NCI-H1417 treated with DMSO at 0.1 percent for 48 hours (cell line): ENCODE measurements around the gene ISYNA1.

Experiments
- DNase-seq: peaks from one replicate; lab custom pipeline; 2025; lab: John Stamatoyannopoulos, UW

ISYNA1 gene

DNA sequence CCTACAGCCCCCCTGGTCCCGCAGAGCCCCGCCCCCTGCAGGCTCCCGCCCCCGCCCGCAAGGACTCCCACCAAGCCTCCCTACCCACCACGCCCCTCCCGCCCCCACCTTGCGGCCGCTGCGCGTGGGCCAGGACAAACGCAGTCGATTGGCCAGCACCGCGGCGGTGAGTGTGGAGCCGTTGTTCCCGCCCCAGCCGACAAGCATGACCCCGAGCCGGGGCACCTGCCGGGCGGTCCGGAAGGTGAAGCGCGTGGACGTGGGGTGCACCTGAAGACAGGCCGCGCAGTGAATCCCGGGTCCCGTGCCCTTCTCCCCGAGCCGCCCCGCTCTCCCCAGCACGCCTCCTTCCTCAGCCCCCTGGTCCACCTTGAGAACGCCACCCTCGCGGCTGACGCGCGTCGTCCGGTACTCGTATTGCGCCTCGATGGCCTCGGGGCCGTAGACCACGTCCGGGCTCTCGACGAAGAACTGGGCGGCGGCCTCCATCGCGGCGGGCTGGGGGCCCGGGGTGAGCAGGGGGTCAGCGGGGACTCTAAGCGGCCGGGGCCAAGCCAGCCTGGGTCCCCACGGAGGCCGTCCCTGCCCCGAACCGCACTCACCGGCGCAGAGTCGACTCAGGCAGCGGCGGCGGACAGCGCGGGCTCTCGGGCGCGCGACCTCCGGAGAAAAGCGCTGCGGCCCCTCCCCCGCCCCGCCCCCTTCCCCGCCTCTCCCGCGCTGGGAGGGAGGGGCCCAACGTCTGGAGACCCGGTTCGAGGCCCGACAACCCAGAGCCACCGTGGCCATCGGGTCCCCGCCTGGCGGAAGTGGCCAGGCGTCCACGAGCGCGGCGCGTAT lies at the start of gene ISYNA1:
Gene ISYNA1 (minus strand): TSS at position 643 of the 840 bp plus-strand sequence. CDS start 154 bp downstream, at position 489.
- no peak for DNase-seq

DNA sequence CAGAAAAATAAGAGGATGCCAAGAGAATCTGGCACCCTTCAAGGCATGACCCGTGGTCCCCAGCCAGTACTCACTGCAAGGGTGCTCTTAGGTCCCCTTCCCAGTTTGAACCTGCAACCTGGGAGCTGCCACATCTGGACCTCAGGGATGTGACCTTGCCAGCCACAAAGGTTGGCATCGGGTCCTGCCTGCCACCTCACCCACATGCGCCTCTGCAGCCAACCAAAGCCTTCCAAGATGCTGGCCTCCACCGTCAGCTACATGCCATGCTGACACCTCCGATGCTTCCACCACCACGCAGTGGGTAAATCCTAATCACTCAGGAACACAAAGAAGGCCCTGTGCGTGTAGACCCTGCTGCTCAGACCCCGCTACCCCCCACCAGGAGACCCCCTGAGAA lies 48.8 kb upstream of the ISYNA1 start:
- no peak for DNase-seq

DNA sequence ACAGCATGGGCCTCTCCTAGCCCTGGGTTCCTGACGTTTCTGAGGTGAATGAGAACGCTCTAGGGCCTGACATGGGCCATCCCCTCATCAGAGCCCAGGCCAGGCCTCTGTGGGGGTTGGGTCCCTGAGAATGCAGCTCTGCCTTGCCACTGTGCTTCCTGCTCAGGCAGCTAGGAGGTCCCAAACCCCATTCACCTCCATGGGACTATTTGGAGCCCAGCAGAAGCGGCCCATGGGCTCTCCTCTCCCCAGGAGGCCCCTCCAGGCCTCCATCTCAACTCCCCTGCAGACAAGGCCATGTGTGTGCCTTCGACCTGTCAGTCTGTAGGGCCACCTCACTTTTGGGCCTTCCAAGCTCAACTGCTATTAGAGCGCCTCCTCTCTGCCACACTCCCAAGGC lies 47.1 kb upstream of the ISYNA1 start:
- no peak for DNase-seq

DNA sequence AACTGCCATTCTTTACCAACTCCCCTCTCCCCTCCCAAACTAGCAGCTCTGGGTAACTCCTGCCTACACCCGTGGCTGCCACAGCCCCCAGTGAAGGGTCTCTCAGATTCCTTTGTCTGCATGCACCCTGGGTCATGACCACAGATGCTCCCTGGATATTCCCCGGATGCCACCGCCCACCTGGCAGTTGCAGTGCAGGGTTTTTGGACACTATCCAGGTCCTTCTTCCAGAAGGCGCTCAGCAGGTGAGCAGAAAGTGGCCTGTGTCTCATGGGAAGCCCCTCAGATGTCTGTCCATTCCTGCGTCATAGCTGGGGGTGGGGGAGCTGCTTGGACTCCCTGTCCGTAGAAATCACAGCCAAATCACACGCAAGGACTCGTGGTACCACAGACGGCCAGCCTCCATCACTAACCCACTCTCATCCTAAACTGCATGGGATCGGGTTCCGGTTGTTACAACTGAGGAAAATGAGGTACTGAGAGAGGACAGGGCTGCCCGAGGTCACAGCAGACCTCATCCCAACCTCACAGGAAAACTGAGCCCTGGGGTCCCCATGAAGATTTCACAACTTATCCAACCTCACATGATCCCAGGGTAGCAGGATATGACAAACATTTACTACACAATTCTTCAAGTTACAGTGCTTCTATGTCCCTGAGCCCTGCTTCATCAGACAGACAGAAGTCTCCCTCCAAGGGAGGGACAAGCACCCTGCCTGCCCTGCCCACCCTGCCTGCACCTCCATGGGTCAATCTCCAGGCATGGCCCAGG lies 45.4 kb upstream of the ISYNA1 start:
- no peak for DNase-seq

DNA sequence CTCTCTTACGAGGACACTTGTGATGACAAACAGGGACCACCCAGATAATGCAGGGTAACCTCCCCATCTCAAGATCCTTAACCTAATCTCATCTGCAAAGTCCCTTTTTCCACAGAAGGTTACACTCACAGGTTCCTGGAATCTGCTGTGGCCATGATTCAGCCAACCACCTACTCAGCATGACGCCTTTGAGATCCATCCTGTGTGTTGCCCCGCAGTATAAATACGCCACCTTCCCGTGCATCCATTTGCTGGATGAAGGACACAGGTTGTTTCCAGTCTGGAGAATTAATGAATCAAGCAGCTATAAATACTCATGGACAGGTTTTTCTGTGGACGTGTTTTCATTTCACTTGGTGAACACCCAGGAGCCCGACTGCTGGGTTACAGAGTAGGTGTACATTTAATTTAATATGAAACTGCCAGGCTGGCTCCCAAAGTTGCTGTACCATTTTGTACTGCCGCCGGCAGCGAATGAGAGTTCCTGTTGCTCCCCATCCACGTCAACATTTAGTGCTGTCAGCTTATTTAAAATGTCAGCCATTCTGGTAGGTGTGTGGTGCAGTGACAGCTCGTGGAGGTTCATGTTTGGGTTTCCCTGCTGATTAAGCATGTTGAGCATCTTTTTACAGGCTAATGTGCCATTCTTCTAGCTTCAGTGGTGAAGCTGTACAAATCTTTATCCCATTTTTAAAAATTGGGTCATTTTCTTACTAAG lies 43.7 kb upstream of the ISYNA1 start:
- no peak for DNase-seq

DNA sequence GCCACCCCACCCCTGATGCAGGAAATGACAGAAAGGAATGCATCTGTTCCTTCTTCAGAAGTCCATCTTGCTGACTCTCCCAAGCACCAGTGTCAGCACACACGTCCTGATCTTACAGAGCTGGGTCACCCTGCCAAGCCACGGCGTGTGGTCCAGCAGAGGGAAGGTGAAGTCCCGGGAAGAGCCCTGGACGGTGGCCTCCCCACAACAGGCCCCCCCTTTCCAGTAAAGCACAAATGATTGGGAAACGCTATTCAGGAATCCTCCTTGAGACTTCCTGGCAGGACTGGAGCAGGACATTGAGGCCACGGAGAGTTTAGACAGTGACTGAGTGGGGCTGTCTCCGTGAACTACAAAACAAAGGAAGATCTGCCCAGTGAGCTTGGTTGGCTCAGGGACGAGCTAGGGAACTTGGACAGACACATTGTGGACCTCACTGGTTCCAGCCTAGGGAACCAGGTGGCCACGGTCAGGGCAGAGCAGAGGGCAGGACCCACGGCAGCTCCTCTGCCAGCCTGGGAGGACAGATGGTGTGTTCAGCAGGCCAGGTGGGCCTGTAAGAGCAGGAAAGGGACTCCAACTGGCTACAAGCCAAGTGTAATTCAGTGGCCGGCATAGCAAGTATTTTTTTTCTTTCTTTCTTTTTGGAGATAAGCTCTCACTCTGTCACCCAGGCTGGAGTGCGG lies 42.2 kb upstream of the ISYNA1 start:
- DNase-seq, result no peak

DNA sequence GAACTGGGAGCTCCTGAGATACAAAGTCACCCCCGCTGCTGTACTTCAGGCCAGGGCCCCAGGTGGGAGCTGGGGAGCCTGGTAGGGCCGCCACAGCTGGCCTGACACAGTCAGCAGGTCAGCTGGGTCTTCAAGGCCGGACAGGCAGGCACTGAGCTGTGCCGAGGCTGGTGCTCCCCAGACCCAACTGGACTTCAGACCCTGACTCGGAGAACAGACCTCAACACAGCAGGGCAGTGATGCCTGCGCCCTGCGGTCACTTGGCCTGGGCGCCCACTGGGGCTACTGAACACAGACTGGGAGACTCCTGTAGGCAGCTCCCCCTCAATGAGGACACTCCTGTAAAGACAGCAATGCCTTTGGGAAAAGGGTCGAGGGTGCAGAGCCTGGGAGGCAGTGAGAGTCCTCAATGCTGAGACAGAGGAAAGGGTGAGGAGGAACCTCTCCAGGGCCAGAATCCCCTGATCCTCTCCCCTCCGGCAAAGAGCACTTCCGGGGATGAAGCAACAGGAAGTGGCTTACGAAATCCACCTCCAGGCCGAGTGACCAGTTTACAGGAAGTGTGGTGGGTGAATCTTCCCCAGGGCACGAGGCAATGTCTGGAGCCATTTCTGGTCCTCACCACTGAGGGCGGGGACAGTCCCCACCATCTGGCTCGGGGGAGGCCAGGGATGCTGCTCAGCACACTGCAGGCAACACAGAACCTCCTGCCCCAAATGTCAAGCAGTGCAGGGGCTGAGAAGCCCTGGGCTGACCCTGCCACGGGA lies 40.8 kb upstream of the ISYNA1 start:
- DNase-seq, result no peak

DNA sequence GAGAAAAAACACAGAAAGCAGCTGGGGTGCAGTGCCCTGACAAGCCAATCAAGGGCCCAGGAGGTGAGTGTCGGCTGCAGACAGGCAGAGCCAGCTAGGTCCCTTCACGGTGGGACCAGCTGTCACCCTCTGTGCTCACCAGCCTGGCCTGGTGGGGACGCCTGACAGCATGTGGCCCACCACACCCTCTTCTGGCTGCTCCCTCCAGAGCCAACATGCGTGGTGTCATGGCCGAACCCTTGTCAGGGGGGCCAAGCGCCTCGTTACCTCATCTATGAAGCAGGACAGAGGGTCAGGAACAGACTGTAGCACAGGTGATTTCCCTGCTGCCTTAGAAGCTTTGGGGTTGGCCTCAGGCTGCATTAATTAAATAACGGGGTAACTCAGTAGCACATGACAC lies 40.0 kb upstream of the ISYNA1 start:
- no peak for DNase-seq

DNA sequence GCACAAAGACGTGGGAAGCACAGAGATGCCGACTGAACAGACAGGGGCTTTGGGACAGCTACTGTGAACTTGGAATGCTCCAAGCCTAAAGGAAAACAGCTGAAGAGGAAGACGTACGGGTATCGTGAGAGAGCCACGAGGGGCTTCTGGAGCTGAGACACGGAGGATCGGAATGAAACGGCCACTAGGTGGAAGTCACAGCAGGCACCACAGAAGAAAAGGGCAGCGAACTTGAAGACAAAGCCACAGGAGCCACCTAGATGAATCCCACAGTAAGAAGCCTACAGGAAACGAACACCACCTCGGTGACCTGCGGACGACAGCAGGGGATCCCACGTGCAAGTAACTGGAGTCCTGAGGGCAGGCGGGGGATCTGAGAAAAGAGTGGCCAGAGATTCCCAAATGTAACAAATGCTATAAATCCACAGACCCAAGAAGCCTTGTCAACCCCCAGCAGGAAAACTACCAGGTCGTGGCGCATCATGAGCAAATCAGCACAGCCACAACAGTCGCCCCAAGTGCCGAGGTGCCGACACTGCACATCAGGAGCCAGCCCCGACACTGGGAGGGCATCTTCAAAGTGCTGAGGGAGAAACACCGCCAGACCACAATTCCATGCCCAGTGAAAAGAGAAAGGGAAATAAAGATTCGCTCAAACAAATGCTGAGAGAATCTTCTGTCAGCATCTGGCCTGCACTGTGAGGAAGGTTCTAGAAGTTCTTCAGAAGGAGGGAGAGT lies 39.3 kb upstream of the ISYNA1 start:
- DNase-seq, result no peak

DNA sequence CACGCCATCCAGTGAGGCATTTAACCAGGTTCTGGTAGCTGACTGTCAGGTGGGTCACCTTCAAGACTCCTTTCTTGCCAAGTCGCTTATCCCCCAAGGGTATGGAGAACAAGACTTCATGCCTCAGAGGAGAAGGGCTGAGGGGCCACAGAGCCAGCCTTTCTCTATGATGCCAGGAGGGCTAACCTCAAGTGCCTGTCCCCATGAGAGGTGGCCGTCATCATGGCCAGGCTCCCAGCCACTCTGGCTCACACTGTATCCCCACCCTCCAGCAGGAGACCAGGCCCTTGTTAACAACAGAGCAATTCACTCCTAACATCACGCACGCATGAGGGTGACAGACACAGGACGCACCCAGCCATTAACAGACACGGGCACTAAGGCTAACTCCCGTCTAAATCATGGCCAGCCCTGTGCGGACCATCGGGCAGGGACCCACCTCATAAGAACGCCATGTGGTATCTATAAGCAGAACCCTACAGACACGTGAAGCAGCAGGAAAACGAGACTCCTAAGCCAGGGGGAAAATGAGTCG lies 38.6 kb upstream of the ISYNA1 start:
- no peak for DNase-seq

DNA sequence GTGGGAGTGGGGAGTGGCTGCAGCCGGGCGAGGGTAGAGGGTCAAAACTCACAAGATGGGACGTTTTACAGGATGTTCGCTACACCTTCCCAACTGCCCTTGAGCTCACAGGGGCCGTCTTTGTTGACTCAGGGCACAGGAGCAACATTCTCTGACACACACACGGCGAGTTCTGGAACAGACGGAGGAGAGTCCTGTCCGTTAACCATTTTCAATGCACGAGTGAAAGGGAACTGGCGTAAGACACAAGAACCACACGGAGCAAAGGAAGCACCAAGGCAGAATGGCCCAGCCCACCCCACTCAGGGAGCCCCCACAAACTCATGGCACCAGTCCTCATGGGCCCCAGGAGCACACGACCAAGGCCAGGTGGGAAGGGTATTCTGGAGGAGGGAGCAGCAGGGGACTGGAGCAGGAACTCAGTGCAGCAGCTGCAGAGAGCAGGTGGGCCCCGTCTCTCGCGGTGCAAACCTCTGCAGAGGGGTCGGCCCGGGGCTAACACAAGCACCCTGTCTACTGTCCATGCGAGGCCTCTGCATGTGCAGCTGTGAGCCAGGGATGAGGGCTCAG lies 37.9 kb upstream of the ISYNA1 start:
- DNase-seq, result no peak

DNA sequence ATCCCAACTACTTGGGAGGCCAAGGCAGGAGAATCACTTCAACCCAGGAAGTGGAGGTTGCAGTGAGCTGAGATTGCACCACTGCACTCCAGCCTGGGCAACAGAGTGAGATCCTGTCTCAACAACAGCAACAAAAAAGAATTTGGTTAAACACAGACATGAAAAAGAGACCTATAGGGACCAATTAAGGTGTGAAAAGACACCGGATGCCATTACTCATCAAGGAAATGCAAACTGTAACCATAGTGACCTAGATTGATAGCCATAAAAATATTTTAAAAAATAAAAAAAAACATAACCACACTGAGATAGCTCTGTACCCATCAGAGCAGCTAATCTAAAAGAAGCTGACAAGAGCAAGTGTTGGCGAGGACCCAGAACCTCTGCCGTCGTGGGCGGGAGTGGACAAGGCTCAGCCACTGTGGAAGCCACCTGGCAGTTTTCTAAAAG lies 37.1 kb upstream of the ISYNA1 start:
- no peak for DNase-seq

DNA sequence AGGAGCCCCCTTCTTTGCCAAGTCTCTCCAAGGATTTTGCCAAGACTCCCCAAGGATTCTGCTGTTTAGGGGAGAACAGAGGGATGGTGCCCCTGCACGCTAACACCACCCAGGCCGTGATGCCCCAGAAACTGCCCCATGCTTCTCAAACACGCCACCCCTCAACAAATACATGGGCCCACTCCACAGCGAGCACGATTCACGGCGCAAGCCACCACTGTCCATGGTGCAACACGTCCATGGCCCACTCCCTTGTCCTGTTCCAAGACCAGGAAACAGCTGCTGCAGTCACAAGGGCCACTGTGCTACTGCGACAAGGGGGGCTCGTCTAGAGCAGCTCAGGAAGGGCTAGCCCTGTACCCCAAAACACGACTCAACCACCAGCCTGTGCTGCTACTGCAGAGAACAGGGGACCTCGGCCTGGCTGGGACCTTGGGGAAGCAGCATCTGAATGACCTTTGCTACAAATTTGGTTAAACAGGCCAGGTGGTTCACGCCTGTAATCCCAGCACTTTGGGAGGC lies 36.5 kb upstream of the ISYNA1 start:
- no peak for DNase-seq

DNA sequence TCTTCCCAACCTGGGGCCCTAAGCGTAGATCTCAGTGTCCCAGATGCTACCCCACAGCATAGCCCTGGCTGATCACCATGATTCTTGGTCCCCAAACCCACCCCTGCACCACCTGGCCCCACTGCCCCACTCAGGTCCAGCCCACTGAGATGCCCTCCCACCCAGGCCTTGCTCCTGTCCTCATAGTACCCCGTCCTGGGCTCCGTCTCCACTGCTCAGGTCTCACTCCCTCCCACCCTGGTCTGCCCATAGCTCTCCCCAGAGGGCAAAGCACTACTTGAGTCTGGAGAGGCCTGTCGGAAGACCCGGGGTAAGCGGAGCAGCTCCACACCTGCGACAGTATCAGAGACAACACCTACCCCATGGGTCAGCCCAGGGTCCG lies 35.8 kb upstream of the ISYNA1 start:
- DNase-seq, result no peak

DNA sequence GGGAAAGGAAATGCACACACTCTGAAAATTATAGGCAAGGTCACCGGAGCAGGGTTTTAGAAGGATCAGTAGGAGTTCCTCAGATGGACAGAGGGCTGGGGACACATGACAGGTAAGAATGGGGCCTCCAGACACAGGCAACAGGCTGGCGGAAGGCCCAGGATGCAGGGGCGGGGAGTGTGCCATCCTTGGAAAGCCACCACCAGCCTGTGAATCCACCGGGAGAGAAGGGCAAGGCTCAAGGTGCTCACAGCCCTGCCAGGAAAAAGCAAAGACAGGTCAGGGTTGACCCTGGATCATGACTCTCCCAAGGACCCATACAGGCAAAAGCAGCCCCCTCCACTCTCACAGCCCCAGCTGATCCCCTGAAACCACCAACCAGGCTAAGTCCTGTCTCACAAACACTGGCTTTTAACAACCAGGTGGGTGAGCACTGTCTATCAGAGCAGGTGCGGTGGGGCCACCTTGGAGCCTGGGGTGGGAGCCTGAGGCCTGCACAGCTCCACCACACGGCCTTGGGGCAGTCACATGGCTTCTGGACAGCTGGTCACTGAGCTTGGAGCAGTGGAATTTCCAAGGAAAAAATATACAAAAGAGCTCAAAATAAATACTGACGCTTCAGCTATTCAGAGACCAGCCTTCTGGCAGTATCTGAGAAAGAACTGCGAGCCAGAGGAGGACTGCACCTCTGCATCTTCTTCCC lies 35.2 kb upstream of the ISYNA1 start:
- DNase-seq, result no peak

DNA sequence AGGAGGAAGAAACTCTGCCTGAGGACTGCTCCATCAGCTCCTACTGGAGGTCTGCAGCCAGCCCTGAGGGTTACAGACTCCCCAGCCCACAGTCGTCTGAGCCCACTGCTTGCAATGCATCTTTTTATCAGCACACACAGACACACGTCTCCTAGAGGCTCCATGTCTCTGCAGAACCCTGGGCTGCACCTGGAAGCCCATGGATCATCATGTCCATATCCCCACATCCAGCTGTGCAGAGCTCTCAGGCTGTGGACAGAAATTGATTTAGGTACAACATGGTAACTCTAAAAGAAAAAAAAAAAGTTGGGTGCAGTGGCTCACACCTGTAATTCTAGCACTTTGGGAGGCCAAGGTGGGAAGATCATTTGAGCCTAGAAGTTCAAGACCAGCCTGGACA lies 32.9 kb upstream of the ISYNA1 start:
- no peak for DNase-seq

DNA sequence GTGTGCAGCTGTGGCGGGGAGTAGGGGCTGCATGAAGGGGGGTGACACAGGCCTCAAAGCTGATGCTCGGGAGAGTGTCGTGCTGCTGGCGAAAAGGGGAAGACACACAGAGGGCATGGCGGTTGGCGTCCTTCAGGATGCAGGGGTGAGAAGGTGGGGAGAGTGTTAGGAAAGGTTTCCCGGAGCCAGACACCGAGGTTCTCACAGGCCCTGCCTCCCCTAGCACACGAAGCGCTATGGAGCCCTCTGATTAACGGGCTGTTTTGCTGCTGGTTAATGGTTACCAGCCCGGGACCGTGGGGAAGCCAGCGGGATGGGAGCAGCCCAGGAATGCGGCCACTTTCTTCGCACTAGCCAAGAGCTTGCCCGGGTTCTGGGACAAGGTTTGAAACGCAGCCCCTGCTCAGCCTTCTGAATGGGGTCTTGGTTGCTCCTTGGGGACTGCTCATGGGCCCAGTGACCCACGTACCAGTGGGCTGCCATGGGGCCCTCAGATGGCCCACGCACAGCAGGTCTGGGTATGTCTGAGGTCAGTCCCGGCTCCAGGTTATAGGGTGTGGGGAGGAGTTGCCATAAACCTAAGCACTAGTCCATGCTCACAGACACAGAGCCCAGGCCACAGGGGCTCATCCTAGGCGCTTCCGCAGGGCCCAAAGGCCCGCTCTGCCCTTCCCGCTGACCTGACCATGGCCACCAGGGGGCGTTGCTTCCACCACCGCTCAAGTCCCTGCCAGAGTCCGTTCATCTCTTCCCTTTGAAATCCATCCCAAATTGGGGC lies 31.3 kb upstream of the ISYNA1 start:
- DNase-seq, result no peak

DNA sequence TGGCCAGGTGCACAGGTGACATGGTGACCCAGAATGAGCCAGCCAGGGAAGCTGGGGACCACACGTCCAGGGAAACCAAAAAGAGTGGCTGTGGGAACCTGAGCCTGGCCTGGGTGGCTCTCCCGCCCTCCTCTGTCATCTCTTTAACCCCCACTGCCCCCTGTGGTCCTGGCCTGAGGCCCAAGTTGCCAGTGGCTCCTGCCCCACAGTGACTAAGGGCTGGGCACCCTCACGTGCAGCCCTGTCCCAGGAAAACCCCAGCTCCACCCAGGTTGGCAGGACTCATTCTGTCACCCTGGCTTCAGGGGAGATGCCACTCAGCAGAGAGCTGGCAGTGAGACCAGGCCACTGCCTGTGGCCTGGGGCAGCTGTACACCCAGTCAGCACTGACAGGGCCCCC lies 30.6 kb upstream of the ISYNA1 start:
- no peak for DNase-seq
